Natural killer cell (primary cell): ENCODE results near the gene C9orf85. TPM values are rescaled to one million over a fixed set of nuclear protein-coding genes. Genes with fewer than 3 reads are reported as not detected.

ENCODE experiments used
- ATAC-seq, 3 donors: fragments of 150-1000 bp in 2 of 3; fragments of 200-7000 bp in 1 of 3; cut with Tn5 transposase; 1 replicate in 1 of 3; 2 replicates in 2 of 3; pipeline ENCODE4 v1.10.0; 2021; ENCODE audit warnings: mild to moderate bottlenecking in 2 of 3, moderate library complexity in 2 of 3
- DNase-seq, 2 donors: peaks; one replicate each; pipeline versions ENCODE4 v3.0.0 to v3.0.0-alpha.2; 2013 to 2021; ENCODE audit warnings: mixed read lengths in 1 of 2
- H3K27ac ChIP-seq: one replicate; pipeline ENCODE4 v1.5.1; 2013; ENCODE audit warnings: mild to moderate bottlenecking, low read length
- H3K27me3 ChIP-seq: one replicate; pipeline ENCODE4 v1.6.1; 2013; ENCODE audit warnings: low read length; ENCODE audit not compliant: control insufficient read depth, insufficient read depth
- H3K36me3 ChIP-seq: one replicate; pipeline ENCODE4 v1.6.1; 2013; ENCODE audit warnings: low read length; ENCODE audit not compliant: control insufficient read depth, insufficient read depth
- H3K4me1 ChIP-seq: one replicate; pipeline ENCODE4 v1.6.1; 2013; ENCODE audit warnings: low read length; ENCODE audit not compliant: control insufficient read depth, insufficient read depth
- H3K4me3 ChIP-seq: one replicate; pipeline ENCODE4 v1.5.1; 2013; ENCODE audit warnings: low read length
- H3K9me3 ChIP-seq: one replicate; pipeline ENCODE4 v1.6.1; 2013; ENCODE audit warnings: low read length; ENCODE audit not compliant: control insufficient read depth, insufficient read depth
- H3K27ac Mint-ChIP-seq, 2 donors: one replicate each; pipeline ENCODE4 v1.8.0; 2022; ENCODE audit warnings: mild to moderate bottlenecking in 2 of 2, mixed read lengths in 2 of 2, moderate library complexity in 1 of 2
- H3K27me3 Mint-ChIP-seq, 2 donors: one replicate each; pipeline ENCODE4 v1.8.0; 2022; ENCODE audit warnings: low read depth in 2 of 2, mixed read lengths in 2 of 2
- H3K36me3 Mint-ChIP-seq: one replicate; pipeline ENCODE4 v1.8.0; 2022; ENCODE audit warnings: mixed read lengths
- H3K4me1 Mint-ChIP-seq, 2 donors: one replicate each; pipeline ENCODE4 v1.8.0; 2022; ENCODE audit warnings: mixed read lengths in 2 of 2
- H3K4me3 Mint-ChIP-seq: one replicate; pipeline ENCODE4 v1.8.0; 2022; ENCODE audit warnings: mild to moderate bottlenecking, moderate library complexity, mixed read lengths
- H3K9me3 Mint-ChIP-seq, 2 donors: one replicate each; pipeline ENCODE4 v1.8.0; 2022; ENCODE audit warnings: mixed read lengths in 2 of 2
- WGBS: methylation state at CpG from one replicate; pipeline ENCODE4 v1.1.7; 2013; ENCODE audit warnings: missing lambda C conversion rate; ENCODE audit not compliant: insufficient coverage; 5-methylcytosine and 5-hydroxymethylcytosine counted together
- intact Hi-C: fragments of 100-400 bp; cut with micrococcal nuclease; formaldehyde crosslinking; loops from one replicate; pipeline ENCODE4 v1.14.2; 2022
- total RNA-seq, 4 donors: library from RNA; stranded (reverse); fragments of 120-200 nt in 1 of 4; gene quantifications; one replicate each; pipeline versions ENCODE4 v1.2.3 to v1.2.4, GENCODE V29; 2013 to 2022
- TF ChIP-seq, protein P1 (sequence below): fragments of 200-600 bp; IDR thresholded peaks from one replicate; pipeline ENCODE4 v1.8.0; 2022; ENCODE audit warnings: antibody characterized with exemption

C9orf85 gene
- total RNA-seq, 3 donors from 2014 or later (not counting 1 experiment from before 2014, with no cell fraction given) = 5.6 to 11.1 (median 9.2) TPM

- peak overlapping the region; percentile 3 to 55 for H3K27ac Mint-ChIP-seq
- H3K4me1 Mint-ChIP-seq = peaks cover 64 to 66% of the 10 kb centered on the region in 2 donors
Observed at GRCh38 chr9:71891557-71892189, 19.8 kb upstream of the C9orf85 start.

GRCh38 chr9:71895117-71895516, 16.3 kb upstream of the C9orf85 start:
- H3K27me3 Mint-ChIP-seq = no peaks in the 10 kb centered on the region
- H3K4me1 ChIP-seq = peaks cover 27% of the 10 kb centered on the region
- no peak overlapping the region for H3K4me3 ChIP-seq
- intact Hi-C loops = loop anchor here (5.0 kb wide), 1 partner anchor 113 kb away; no protein-coding TSS in a partner anchor
- TF ChIP-seq, protein P1, sequence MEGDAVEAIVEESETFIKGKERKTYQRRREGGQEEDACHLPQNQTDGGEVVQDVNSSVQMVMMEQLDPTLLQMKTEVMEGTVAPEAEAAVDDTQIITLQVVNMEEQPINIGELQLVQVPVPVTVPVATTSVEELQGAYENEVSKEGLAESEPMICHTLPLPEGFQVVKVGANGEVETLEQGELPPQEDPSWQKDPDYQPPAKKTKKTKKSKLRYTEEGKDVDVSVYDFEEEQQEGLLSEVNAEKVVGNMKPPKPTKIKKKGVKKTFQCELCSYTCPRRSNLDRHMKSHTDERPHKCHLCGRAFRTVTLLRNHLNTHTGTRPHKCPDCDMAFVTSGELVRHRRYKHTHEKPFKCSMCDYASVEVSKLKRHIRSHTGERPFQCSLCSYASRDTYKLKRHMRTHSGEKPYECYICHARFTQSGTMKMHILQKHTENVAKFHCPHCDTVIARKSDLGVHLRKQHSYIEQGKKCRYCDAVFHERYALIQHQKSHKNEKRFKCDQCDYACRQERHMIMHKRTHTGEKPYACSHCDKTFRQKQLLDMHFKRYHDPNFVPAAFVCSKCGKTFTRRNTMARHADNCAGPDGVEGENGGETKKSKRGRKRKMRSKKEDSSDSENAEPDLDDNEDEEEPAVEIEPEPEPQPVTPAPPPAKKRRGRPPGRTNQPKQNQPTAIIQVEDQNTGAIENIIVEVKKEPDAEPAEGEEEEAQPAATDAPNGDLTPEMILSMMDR = no peak
- H3K4me3 Mint-ChIP-seq = peak overlapping the region; percentile 87
- no peaks in the 10 kb centered on the region for H3K9me3 Mint-ChIP-seq
- no peaks in the 10 kb centered on the region for H3K36me3 ChIP-seq
- ATAC-seq (peak; percentile 24 to 45 (median 37)), DNase-seq (no peak)
- no peaks in the 10 kb centered on the region for H3K9me3 ChIP-seq
- H3K36me3 Mint-ChIP-seq = no peaks in the 10 kb centered on the region
- H3K27ac ChIP-seq = peak overlapping the region; percentile 43
- H3K27ac Mint-ChIP-seq = peak overlapping the region; percentile 87 to 97
- H3K27me3 ChIP-seq = no peaks in the 10 kb centered on the region
- peaks cover 71 to 73% of the 10 kb centered on the region in 2 donors for H3K4me1 Mint-ChIP-seq

More at GRCh38 chr9:71891557-71892189, 19.8 kb upstream of the C9orf85 start:
- H3K9me3 Mint-ChIP-seq = no peaks in the 10 kb centered on the region
- Histone ChIP-seq H3K27me3 (no peaks in the 10 kb centered on the region), H3K4me1 (peaks cover 9% of the 10 kb centered on the region), H3K4me3 (no peak overlapping the region), H3K27ac (peak overlapping the region; percentile 34), H3K36me3 (no peaks in the 10 kb centered on the region), H3K9me3 (no peaks in the 10 kb centered on the region)
- TF ChIP-seq, protein P1 = no peak
- WGBS = 69% methylated on average over 4 of the region's 4 CpGs
- H3K27me3 Mint-ChIP-seq = no peaks in the 10 kb centered on the region
- ATAC-seq = no peak
- intact Hi-C loops = no loop called here
- no peaks in the 10 kb centered on the region for H3K36me3 Mint-ChIP-seq
- no peak for DNase-seq
- no peak overlapping the region for H3K4me3 Mint-ChIP-seq

DNA sequence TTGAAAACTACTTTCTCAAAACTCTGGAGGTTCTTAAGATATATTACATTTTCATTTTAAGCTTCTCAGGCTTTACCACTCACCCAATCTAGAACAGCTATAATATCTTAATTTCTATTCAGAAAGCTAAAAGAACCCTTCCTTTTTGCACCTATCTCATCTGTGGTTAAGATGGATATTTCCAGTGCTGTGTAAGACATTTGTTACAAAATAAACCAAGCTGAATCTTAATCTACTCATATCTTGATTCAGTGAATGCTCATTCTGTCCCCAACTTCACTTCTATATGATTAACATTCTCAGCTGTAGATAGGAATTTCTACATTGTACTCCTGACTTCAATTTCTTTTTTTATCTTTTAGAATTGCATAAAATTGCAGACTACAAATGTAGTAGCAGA, 15.5 kb upstream of the C9orf85 start:
- no peak overlapping the region for H3K4me3 ChIP-seq
- peak overlapping the region; percentile 87 to 97 for H3K27ac Mint-ChIP-seq

More for the DNA sequence above, 15.5 kb upstream of the C9orf85 start:
- Mint-ChIP-seq H3K27me3 (no peaks in the 10 kb centered on the region), H3K4me3 (peak overlapping the region; percentile 87), H3K36me3 (no peaks in the 10 kb centered on the region), H3K4me1 (peaks cover 77 to 79% of the 10 kb centered on the region in 2 donors), H3K9me3 (no peaks in the 10 kb centered on the region)
- DNase-seq (no peak), ATAC-seq (peak; percentile 46 to 60 (median 52))
- intact Hi-C loops = loop anchor here (2.0 to 5.0 kb wide), 3 partner anchors 15 to 114 kb away; partner anchors contain the start of genes ABHD17B and C9orf85
- Histone ChIP-seq H3K9me3 (no peaks in the 10 kb centered on the region), H3K36me3 (no peaks in the 10 kb centered on the region), H3K4me1 (peaks cover 33% of the 10 kb centered on the region), H3K27me3 (no peaks in the 10 kb centered on the region), H3K27ac (peak overlapping the region; percentile 80)
- TF ChIP-seq, protein P1 = no peak
